Stimulated activated CD4-positive, alpha-beta T cell treated with anti-CD3 and anti-CD28 coated beads, Interleukin-12 subunit alpha, Interleukin-12 subunit beta, amount 100 ng/mL, for 4 hours (primary cell): ENCODE data around the gene MINDY4.

Experiments used
- DNase-seq: peaks from one replicate; pipeline ENCODE4 v3.0.0-alpha.2; 2020

MINDY4 gene

GRCh38 chr7:30771174-30771879 lies at the start of gene MINDY4:
TSS of gene MINDY4 (plus strand) at chr7:30771417. CDS start at chr7:30771494, 77 bp downstream.
- DNase-seq = peak; percentile 67

- no peak for DNase-seq
These were observed 49.0 kb upstream of the MINDY4 start for GRCh38 chr7:30722187-30722586.

GRCh38 chr7:30722671-30723070 lies 48.5 kb upstream of the MINDY4 start:
- DNase-seq = no peak

GRCh38 chr7:30723776-30724175 lies 47.4 kb upstream of the MINDY4 start:
- DNase-seq = no peak

- DNase-seq = no peak
These were observed 44.8 kb upstream of the MINDY4 start for GRCh38 chr7:30726296-30727006.

GRCh38 chr7:30727061-30727945 lies 43.9 kb upstream of the MINDY4 start:
- no peak for DNase-seq

- no peak for DNase-seq
These were observed 42.6 kb upstream of the MINDY4 start for GRCh38 chr7:30728591-30729100.

GRCh38 chr7:30729642-30730041 lies 41.6 kb upstream of the MINDY4 start:
- DNase-seq = no peak

GRCh38 chr7:30730097-30730496 lies 41.1 kb upstream of the MINDY4 start:
- DNase-seq = no peak

GRCh38 chr7:30730996-30731395 lies 40.2 kb upstream of the MINDY4 start:
- DNase-seq = no peak

GRCh38 chr7:30731581-30731980 lies 39.6 kb upstream of the MINDY4 start:
- DNase-seq = no peak

- DNase-seq = no peak
These were observed 38.6 kb upstream of the MINDY4 start for GRCh38 chr7:30732606-30733005.

GRCh38 chr7:30733216-30733615 lies 38.0 kb upstream of the MINDY4 start:
- no peak for DNase-seq

- no peak for DNase-seq
These were observed 37.5 kb upstream of the MINDY4 start for GRCh38 chr7:30733691-30734090.

GRCh38 chr7:30734497-30734896 lies 36.7 kb upstream of the MINDY4 start:
- DNase-seq = no peak

GRCh38 chr7:30735631-30736030 lies 35.6 kb upstream of the MINDY4 start:
- DNase-seq = no peak

GRCh38 chr7:30736291-30736690 lies 34.9 kb upstream of the MINDY4 start:
- no peak for DNase-seq

- DNase-seq = no peak
These were observed 32.9 kb upstream of the MINDY4 start for GRCh38 chr7:30738026-30738915.

- DNase-seq = no peak
These were observed 31.5 kb upstream of the MINDY4 start for GRCh38 chr7:30739691-30740090.

- peak; percentile 75 for DNase-seq
These were observed 30.6 kb upstream of the MINDY4 start for GRCh38 chr7:30740417-30741181.

GRCh38 chr7:30741289-30741688 lies 29.9 kb upstream of the MINDY4 start:
- DNase-seq = no peak
